ENCODE measurements around the gene SLC39A5. TPM values are rescaled to one million over a fixed set of nuclear protein-coding genes. Genes with fewer than 3 reads are reported as not detected.
A peak's percentile ranks its signal among the peaks of the same experiment; 100 is the strongest.

SLC39A5 gene
- total and polyA plus RNA-seq, 2 of the 13 experiments (the other 11 are each of a cell fraction or from before 2014, with no cell fraction given), result 59.7 to 101 TPM

DNA sequence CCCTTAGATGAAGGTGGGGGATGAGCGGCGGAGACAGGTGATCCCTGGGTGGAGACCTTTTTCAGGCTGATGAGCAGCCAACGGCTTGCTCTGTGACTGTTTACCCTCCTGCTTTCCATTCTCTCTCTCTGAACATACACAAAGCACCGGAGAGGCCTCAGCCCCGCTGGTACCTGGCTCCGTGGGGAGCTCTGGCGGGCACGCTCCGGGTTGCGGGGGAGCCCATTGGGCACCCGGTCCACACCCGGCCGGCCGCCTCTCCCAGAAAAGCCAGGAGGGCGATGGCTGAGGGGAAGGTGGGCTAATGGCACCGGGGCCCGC lies 41.1 kb upstream of the SLC39A5 start:
- no peak overlapping the region for H2AFZ ChIP-seq (ENCODE audit: low read length)
- intact Hi-C loops (cut with micrococcal nuclease; ENCODE audit: unreplicated experiment), result loop anchor here (1.0 to 2.0 kb wide), 2 partner anchors 62 to 69 kb away; no protein-coding TSS in a partner anchor
- CTCF ChIA-PET (ENCODE audit: low intra/inter-chr PET ratio, low total read pairs), result interaction anchor here (0.8 to 2.7 kb wide), 5 partner anchors 31 to 450 kb away, joined by 3 to 49 read pairs (median 3); partner anchors contain the start of genes ERBB3, ESYT1, MYL6 and ZC3H10
- no peak for TF ChIP-seq SUZ12 (IDR thresholded peaks at IDR 0.05; ENCODE audit: low read depth, low read length)
- TF ChIP-seq ZFY (CRISPR knock-in tag; IDR thresholded peaks at IDR 0.05), result peak; percentile 2; the same call in 1 of the 2 replicates
- no peak for TF ChIP-seq ZNF180 (CRISPR knock-in tag; IDR thresholded peaks at IDR 0.05; ENCODE audit: borderline replicate concordance, low read depth)
- TF ChIP-seq, protein P1, sequence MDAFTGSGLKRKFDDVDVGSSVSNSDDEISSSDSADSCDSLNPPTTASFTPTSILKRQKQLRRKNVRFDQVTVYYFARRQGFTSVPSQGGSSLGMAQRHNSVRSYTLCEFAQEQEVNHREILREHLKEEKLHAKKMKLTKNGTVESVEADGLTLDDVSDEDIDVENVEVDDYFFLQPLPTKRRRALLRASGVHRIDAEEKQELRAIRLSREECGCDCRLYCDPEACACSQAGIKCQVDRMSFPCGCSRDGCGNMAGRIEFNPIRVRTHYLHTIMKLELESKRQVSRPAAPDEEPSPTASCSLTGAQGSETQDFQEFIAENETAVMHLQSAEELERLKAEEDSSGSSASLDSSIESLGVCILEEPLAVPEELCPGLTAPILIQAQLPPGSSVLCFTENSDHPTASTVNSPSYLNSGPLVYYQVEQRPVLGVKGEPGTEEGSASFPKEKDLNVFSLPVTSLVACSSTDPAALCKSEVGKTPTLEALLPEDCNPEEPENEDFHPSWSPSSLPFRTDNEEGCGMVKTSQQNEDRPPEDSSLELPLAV (CRISPR knock-in tag; conservative IDR thresholded peaks at IDR 0.05; ENCODE audit: low read depth), result no peak
- TF ChIP-seq ZNF160 (CRISPR knock-in tag; IDR thresholded peaks at IDR 0.05), result 0 out of 2 replicates have a peak, but pooled peaks have one; percentile 2
- TF ChIP-seq PITX1 (CRISPR knock-in tag; IDR thresholded peaks at IDR 0.05), result no peak
- TF ChIP-seq, protein P2, sequence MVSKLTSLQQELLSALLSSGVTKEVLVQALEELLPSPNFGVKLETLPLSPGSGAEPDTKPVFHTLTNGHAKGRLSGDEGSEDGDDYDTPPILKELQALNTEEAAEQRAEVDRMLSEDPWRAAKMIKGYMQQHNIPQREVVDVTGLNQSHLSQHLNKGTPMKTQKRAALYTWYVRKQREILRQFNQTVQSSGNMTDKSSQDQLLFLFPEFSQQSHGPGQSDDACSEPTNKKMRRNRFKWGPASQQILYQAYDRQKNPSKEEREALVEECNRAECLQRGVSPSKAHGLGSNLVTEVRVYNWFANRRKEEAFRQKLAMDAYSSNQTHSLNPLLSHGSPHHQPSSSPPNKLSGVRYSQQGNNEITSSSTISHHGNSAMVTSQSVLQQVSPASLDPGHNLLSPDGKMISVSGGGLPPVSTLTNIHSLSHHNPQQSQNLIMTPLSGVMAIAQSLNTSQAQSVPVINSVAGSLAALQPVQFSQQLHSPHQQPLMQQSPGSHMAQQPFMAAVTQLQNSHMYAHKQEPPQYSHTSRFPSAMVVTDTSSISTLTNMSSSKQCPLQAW (CRISPR knock-in tag; IDR thresholded peaks at IDR 0.05), result 0 out of 2 replicates have a peak, but pooled peaks have one; percentile 18
- TF ChIP-seq, protein P3, sequence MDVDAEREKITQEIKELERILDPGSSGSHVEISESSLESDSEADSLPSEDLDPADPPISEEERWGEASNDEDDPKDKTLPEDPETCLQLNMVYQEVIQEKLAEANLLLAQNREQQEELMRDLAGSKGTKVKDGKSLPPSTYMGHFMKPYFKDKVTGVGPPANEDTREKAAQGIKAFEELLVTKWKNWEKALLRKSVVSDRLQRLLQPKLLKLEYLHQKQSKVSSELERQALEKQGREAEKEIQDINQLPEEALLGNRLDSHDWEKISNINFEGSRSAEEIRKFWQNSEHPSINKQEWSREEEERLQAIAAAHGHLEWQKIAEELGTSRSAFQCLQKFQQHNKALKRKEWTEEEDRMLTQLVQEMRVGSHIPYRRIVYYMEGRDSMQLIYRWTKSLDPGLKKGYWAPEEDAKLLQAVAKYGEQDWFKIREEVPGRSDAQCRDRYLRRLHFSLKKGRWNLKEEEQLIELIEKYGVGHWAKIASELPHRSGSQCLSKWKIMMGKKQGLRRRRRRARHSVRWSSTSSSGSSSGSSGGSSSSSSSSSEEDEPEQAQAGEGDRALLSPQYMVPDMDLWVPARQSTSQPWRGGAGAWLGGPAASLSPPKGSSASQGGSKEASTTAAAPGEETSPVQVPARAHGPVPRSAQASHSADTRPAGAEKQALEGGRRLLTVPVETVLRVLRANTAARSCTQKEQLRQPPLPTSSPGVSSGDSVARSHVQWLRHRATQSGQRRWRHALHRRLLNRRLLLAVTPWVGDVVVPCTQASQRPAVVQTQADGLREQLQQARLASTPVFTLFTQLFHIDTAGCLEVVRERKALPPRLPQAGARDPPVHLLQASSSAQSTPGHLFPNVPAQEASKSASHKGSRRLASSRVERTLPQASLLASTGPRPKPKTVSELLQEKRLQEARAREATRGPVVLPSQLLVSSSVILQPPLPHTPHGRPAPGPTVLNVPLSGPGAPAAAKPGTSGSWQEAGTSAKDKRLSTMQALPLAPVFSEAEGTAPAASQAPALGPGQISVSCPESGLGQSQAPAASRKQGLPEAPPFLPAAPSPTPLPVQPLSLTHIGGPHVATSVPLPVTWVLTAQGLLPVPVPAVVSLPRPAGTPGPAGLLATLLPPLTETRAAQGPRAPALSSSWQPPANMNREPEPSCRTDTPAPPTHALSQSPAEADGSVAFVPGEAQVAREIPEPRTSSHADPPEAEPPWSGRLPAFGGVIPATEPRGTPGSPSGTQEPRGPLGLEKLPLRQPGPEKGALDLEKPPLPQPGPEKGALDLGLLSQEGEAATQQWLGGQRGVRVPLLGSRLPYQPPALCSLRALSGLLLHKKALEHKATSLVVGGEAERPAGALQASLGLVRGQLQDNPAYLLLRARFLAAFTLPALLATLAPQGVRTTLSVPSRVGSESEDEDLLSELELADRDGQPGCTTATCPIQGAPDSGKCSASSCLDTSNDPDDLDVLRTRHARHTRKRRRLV (CRISPR knock-in tag; IDR thresholded peaks at IDR 0.05), result peak; percentile 38; the same call in 1 of the 2 replicates
- 0 out of 2 replicates have a peak, but pooled peaks have one; percentile 2 for TF ChIP-seq ZMAT3 (CRISPR knock-in tag; conservative IDR thresholded peaks at IDR 0.05)
- no peak for TF ChIP-seq FOXA1 (IDR thresholded peaks at IDR 0.05)
- peak; percentile 38; the same call in 1 of the 2 replicates for TF ChIP-seq FOXA1 (CRISPR knock-in tag; IDR thresholded peaks at IDR 0.05)
- TF ChIP-seq HOXA3 (CRISPR knock-in tag; IDR thresholded peaks at IDR 0.05), result 0 out of 2 replicates have a peak, but pooled peaks have one; percentile 3
- no peak for TF ChIP-seq ZNF121 (CRISPR knock-in tag; IDR thresholded peaks at IDR 0.05)
- TF ChIP-seq ARID2 (CRISPR knock-in tag; IDR thresholded peaks at IDR 0.05; ENCODE audit: borderline replicate concordance), result peak; percentile 59; the same call in 1 of the 2 replicates
- TF ChIP-seq KLF11 (CRISPR knock-in tag; IDR thresholded peaks at IDR 0.05), result no peak
- peak; percentile 34; the same call in 1 of the 2 replicates for TF ChIP-seq GABPB1 (CRISPR knock-in tag; IDR thresholded peaks at IDR 0.05)
- TF ChIP-seq MEIS2 (CRISPR knock-in tag; IDR thresholded peaks at IDR 0.05), result no peak
- TF ChIP-seq HDAC1 (CRISPR knock-in tag; IDR thresholded peaks at IDR 0.05), result 0 out of 2 replicates have a peak, but pooled peaks have one; percentile 19

More for the DNA sequence above, 41.1 kb upstream of the SLC39A5 start:
- Histone ChIP-seq H3K27ac (ENCODE audit: extremely low read length, insufficient read depth, low read length) (peak overlapping the region; percentile 69), H3K4me2 (ENCODE audit: low read depth, low read length) (peak overlapping the region; percentile 82), H3K9ac (ENCODE audit: insufficient read depth, low read depth, low read length) (peak overlapping the region; percentile 59), H3K79me2 (ENCODE audit: insufficient read depth, low read length) (peaks cover 19% of the 10 kb centered on the region), H3K4me3 (replicated peaks in 1 of 3; ENCODE audit: insufficient read depth in 1 of 3, low read depth in 2 of 3, low read length in 3 of 3) (peak overlapping the region; percentile 76 to 94 (median 89)), H3K27me3 (ENCODE audit: control insufficient read depth in 1 of 2, insufficient read depth in 2 of 2, low read length in 2 of 2) (no peaks in the 10 kb centered on the region; a peak in 1 of 5 replicates), H3K4me1 (ENCODE audit: insufficient read depth, low read length) (peaks cover 34% of the 10 kb centered on the region), H4K20me1 (ENCODE audit: insufficient read depth, low read length) (no peaks in the 10 kb centered on the region), H3K36me3 (replicated peaks in 1 of 2; ENCODE audit: control insufficient read depth in 1 of 2, insufficient read depth in 2 of 2, low read length in 2 of 2) (peaks cover 4 to 22% of the 10 kb centered on the region in 2 experiments), H3K9me3 (ENCODE audit: low read length) (no peaks in the 10 kb centered on the region)
- no TSS peak for BruUV-seq (replicated peaks)
- WGBS (ENCODE audit: low lambda C conversion rate), result 0% methylated on average over 6 of the region's 17 CpGs
- POLR2A ChIA-PET, result interaction anchor here (1.0 to 3.6 kb wide), 14 partner anchors 10 to 172 kb away, joined by 3 to 48 read pairs (median 6); partner anchors contain the start of genes COQ10A, ESYT1, MYL6 and RNF41
- no peak for FAIRE-seq
- in situ Hi-C loops (cut with HindIII; ENCODE audit: extremely low pct_ligation_motif_present, low pct_unique_long_range_greater_than_20kb), result loop anchor here (5.0 kb wide), 1 partner anchor 61 kb away; the partner anchor contains the start of gene ESYT1
- ATAC-seq, result peak; percentile 37
- no peak for DNase-seq (ENCODE audit: low spot score)

Measured in HepG2 (cell line).